ENCODE results near the gene SLFNL1.

Gene SLFNL1

GRCh38 chr1:41019353-41019745 is 2.2 kb downstream of the SLFNL1 start:
- DNase-seq: no peak

DNA sequence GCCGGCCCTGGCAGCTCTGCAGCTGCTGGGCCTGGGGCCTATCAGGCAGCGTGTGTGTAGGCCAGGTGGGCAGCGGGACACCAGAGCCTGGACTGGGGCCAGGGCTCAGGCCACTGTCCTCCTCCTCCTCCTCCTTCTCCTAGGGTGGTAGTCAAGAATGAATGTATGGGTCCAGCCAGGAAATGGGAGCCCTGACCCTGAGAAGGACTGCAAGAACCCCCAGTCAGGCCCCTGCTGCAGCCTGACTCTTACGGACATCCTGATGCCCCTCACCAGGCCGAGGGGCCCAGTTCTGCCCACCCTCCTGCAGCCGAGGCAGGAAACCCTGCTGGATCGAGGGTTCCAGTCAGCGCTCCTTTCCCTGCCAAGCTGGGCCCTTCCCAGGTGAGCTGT is 3.5 kb downstream of the SLFNL1 start:
- no peak for DNase-seq

DNA sequence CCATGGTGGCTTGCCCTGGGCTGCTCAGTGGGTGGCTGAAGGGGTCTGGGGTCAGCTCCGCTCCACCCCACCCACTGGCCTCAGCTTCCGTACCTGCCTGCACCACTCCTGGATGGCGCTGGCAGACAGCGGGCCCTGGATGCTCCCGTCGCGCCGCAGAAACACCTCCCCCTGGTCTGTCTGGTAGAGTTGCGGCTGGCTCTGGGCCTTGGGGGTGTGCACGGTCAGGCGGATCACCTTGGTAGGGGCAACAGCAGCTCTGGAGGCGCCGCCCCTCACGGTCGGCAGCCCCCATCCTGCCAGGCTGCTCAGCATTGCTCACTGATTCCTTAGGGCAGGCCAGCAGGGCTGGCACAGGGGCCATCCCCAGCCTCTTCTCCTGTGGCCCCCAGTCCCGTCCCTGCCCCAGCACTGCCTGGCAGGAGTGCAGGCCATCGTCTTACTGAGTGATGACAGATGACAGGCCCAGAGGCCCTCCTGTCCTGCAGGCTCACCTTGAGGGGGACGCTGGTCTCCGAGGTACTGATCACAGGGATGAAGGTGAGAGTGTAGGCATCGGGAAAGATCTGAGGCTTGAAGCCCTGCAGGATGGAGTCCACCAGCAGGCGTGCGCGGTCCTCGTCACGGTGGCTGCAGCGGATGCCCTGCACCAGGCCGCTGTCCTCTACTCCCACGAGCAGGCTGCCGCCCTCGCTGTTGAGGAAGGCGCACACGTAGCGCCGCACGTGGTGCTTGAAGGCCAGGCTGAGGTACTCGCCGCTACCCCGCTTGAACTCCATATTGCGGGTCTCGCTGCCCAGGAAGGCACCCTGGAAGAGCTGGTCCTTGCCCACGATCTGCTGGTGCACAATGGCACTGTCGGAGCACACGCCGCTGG is 4.1 kb downstream of the SLFNL1 start:
- no peak for DNase-seq

DNA sequence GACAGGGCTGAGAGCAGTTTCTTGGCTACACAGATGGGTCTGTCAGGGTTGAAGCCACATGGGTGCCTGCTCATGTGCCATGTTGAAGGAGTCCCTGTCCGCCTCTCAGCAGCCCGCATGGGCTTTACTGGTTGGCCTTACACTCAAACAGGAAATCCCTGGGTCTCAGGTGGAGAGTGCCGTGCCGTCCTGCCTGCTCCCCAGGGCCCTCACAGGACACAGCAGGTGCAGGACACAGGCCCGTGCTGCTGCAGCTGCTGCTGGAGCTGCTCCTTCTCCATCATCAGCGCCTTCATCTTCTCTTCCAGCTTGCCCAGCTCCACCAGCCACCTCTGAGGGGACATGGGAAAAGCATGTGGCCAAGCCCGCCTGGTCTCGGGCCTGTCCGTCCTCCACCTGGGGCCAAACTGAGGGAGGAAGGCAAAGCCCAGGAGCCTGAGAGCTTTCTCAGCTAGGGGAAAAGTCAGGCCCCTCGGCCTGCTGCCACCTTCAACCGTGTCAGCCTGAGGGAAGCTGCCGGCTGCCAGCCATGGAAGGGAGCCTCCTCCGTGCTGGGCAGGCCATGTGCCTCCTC is 5.5 kb downstream of the SLFNL1 start:
- no peak for DNase-seq

GRCh38 chr1:41015281-41015896 is 6.1 kb downstream of the SLFNL1 start:
- DNase-seq: no peak

DNA sequence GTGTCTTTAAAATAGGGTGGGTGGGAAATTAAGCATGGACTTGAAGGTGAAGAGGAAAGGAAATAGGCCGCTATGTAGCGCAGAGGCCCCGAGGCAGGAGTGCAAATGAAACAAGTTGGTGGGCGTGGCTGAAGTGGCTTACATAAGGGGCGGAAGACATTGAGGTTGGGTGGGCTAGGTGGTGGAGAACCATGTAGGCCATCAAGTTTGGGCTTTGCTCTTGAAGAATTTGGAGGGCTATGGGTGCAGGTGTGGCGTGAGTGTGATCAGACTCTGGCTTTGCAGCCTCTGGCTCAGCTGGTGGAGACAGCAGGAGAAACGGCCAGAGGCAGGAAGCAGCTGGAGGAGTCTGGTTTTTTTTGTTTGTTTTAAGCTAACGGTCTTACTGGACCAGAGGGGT is 6.7 kb downstream of the SLFNL1 start:
- DNase-seq: no peak

GRCh38 chr1:41013796-41014195 is 7.7 kb downstream of the SLFNL1 start:
- DNase-seq: no peak

DNA sequence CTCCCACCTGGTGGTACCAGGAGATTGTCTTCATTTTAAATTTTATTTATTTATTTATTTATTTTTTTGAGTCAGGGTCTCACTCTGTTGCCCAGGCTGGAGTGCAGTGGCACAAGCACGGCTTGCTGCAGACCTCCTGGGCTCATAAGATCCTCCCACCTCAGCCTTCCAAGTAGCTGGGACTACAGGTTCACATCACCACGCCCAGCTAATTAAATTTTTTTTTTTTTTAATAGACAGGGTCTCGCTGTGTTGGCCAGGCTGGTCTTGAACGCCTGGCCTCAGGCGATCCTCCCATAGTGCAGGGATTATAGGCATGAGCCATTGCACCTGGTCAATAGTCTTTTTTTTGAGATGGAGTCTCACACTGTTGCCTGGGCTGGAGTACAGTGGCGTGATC is 8.5 kb downstream of the SLFNL1 start:
- DNase-seq: no peak

- DNase-seq: no peak
Observed at GRCh38 chr1:41010345-41010744, 11.2 kb downstream of the SLFNL1 start.

DNA sequence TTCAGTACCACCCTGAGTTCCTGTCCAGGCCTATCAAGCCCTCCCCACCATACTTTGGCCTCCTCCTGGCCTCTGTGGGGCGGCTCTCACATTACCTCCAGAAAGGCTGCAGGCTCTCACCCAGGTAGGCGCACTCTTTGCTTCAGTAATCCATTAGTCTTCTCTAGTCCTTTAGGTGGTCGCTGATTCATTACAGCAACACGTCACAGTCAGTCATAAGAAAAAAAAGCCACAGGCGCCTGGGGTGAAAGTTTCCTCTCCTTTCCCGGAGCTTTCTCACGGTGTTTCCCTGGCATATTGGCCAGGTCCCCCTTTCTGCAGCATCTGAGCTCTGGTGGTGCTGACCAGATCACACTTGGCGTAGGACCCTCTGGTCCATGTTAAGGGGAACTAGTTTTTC is 12.1 kb downstream of the SLFNL1 start:
- DNase-seq: no peak

GRCh38 chr1:41006942-41007865 is 14.3 kb downstream of the SLFNL1 start:
- no peak for DNase-seq

DNA sequence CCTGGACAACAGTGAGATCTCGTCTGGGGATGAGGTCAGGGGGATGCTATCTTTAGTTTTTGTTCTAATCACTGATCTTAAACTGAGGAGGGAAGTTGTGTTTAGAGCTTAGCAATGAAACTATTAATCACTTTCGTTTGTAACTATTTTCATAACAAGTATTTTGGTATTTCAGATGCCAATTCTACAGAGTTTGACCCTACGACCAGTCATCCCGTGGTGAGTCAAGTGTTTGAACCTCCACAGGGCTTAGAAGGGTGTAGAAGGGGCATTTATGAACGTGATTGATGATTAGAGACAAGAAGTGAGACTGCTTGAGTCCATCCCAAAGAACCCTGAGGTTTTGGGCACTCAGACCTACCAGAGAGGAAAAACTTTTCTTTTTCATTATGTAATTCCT is 15.6 kb downstream of the SLFNL1 start:
- no peak for DNase-seq

- peak; percentile 32 to 80 for DNase-seq
Observed at GRCh38 chr1:41003640-41004220, 17.8 kb downstream of the SLFNL1 start.

GRCh38 chr1:41003127-41003639 is 18.3 kb downstream of the SLFNL1 start:
- DNase-seq: no peak

- no peak for DNase-seq
Observed at GRCh38 chr1:40998668-40999067, 22.9 kb downstream of the SLFNL1 start.

- DNase-seq: no peak
Observed at GRCh38 chr1:40997096-40997495, 24.4 kb downstream of the SLFNL1 start.

DNA sequence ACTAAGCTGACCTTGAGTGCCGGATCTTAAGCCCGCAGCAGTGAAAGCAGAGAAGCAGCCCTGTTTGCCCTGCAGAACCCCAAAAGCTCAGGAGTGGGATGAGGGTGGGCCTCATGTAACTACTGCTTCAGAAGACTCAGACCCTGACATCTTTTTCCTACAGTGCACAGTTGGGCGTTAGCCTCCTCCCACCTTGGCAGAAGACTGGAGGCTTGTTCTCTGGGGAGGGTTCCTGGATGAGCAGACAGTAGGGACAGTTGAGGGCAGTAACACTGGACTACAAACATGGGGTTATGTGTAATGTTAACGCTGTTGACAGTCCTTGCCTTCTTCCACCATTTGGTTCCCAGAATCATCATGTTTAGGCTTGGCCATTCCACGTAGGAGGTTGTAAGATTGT is 32.5 kb downstream of the SLFNL1 start:
- no peak for DNase-seq

- no peak for DNase-seq
Observed at GRCh38 chr1:40988280-40988679, 33.2 kb downstream of the SLFNL1 start.

DNA sequence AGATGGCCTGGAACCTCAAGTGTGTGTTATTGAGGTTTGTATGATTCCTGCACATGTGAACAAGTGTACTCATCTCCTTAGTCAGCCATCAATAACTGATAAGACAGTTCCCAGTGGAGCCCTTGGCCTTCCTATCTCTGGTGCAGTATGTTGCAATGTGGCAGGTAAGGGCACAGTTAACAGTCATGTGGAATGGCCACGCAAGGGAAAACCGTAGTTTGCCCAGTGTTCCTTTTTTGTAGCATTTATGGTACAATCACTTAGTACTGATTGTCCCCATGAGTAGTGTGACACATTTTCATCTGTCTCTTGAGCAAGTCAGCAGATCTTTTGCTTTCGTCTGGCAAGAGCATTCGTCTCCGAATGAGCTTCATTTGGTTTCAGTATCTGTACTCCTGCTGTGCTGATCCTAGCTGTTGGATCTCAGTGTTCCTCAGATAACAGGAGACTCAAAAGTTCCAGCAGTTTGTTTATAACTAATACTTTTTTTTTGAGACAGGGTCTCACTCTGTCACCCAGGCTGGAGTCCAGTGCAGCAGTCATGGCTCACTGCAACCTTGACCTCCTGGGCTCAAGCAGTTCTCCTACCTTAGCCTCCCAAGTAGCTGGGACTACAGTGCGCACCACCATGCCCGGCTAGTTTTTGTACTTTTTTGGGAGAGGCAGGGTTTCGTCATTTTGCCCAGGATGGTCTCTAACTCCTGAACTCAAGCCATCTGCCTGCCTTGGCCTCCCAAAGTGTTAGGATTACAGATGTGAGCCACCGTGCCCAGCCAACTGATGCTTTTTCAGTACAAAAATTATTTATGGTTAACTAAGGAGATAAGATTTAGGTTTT is 33.9 kb downstream of the SLFNL1 start:
- no peak for DNase-seq

- peak in 1 of 2 experiments; percentile 55 for DNase-seq
Observed at GRCh38 chr1:40986956-40987355, 34.6 kb downstream of the SLFNL1 start.

DNA sequence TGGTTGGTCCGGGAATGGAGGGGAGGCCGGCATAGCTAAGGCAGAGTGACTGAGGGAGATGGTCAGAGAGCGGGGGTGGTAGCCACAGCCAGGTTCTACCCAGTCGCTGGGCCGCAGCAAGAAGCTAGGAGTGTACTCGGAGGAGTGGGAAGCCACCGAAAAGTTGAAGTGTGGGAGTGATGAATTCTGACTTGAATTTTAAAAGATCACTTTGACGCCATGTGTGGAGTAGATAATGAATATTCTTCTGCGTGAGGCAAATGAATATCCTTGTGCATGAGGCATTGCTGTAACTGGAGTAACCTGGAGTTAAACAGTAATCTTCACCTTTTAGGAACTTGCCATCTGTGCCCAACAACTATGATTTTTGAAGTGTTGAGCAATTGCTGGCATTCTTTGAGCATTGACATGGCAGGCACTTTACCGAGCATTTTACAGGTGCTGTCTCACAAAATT is 35.2 kb downstream of the SLFNL1 start:
- DNase-seq: no peak

Data from NCI-H446 (cell line).